Heart left ventricle (tissue), 16 donors: ENCODE measurements around the gene ABCC1. TPM values are rescaled to one million over a fixed set of nuclear protein-coding genes. Genes with fewer than 3 reads are reported as not detected.

ENCODE experiments used
- ATAC-seq, 4 donors: fragments of 200-7000 bp; cut with Tn5 transposase; one replicate each; pipeline ENCODE4 v1.9.1; 2020 to 2022; ENCODE audit warnings: moderate library complexity in 4 of 4, mild to moderate bottlenecking in 3 of 4, moderate number of reproducible peaks in 1 of 4
- DNase-seq, 5 donors: peaks; one replicate each; pipeline ENCODE4 v3.0.0-alpha.2; 2020
- H3K27ac ChIP-seq, 12 donors: fragments of 200-600 bp; sonication (generic) in 4 of 12; one replicate each; pipeline versions ENCODE4 v1.5.0 to v1.8.0; 2016 to 2022; ENCODE audit warnings: mild to moderate bottlenecking in 2 of 12
- H3K27me3 ChIP-seq, 9 donors: fragments of 200-600 bp; sonication (generic) in 2 of 9; one replicate each; pipeline versions ENCODE4 v1.5.1 to v1.8.0; 2016 to 2022; ENCODE audit warnings: mild to moderate bottlenecking in 3 of 9
- H3K36me3 ChIP-seq, 9 donors: fragments of 200-600 bp; sonication (generic) in 2 of 9; one replicate each; pipeline versions ENCODE4 v1.5.0 to v1.8.0; 2018 to 2022; ENCODE audit warnings: mild to moderate bottlenecking in 2 of 9
- H3K4me1 ChIP-seq, 12 donors: fragments of 200-600 bp; sonication (generic) in 4 of 12; one replicate each; pipeline versions ENCODE4 v1.5.0 to v1.8.0; 2016 to 2022; ENCODE audit warnings: mild to moderate bottlenecking in 3 of 12
- H3K4me3 ChIP-seq, 12 donors: fragments of 200-600 bp; sonication (generic) in 4 of 12; one replicate each; pipeline versions ENCODE4 v1.5.0 to v1.8.0; 2017 to 2022; ENCODE audit warnings: mild to moderate bottlenecking in 9 of 12, moderate library complexity in 4 of 12
- H3K9me3 ChIP-seq, 12 donors: fragments of 200-600 bp; sonication (generic) in 4 of 12; one replicate each; pipeline versions ENCODE4 v1.5.0 to v1.8.0; 2016 to 2022; ENCODE audit warnings: mild to moderate bottlenecking in 1 of 12
- POLR2A ChIP-seq, 2 donors: fragments of 450-650 bp; IDR thresholded peaks; one replicate each; pipeline ENCODE4 v1.6.1; 2017; ENCODE audit warnings: antibody characterized with exemption in 2 of 2, mild to moderate bottlenecking in 2 of 2, moderate library complexity in 2 of 2
- whole genome bisulfite sequencing, 4 donors: extraction: QIAGEN DNeasy Blood & Tissue Kit in 2 of 4; methylation state at CpG; one replicate each; pipeline versions ENCODE4 v1.1.5 to v1.1.7; 2013 to 2018; 5-methylcytosine and 5-hydroxymethylcytosine counted together
- intact Hi-C, 10 donors: fragments of 100-400 bp; cut with DNase I; formaldehyde crosslinking; loops; one replicate each; pipeline versions ENCODE4 v1.11.1 to v1.14.2; 2022
- polyA plus RNA-seq, 2 donors: library from polyadenylated mRNA; stranded (reverse); fragments of 200-250 nt; gene quantifications; one replicate each; pipeline ENCODE4 v1.2.3, GENCODE V29; 2013
- total RNA-seq, 9 donors: library from RNA; depleted of rRNA in 2 of 9; stranded (reverse); fragments of >200 nt in 2 of 9; fragmentation: NEBNext Ultra II Directional in 3 of 9; extraction: Animal tissue kit (Norgen Biotek cat#: 25700) in 3 of 9; gene quantifications; one replicate each; pipeline versions ENCODE4 v1.1.0 to v1.2.4, GENCODE V29; 2016 to 2023
- TF ChIP-seq, protein P1 (sequence below), 12 donors: fragments of 200-600 bp; sonication (generic) in 4 of 12; IDR thresholded peaks; one replicate each; pipeline versions ENCODE4 v1.5.0 to v1.8.0; 2018 to 2022; ENCODE audit warnings: antibody characterized with exemption in 12 of 12, mild to moderate bottlenecking in 5 of 12
- donor health status: ischemic (EF 13 %, LVEDD 7.1; RV severe dilation, severe dysfunction).
- donor health status: healthy with polysubstance abuse.
- donor health status: DM: no; HTN: yes; CAD: no.
- donor health status: DM: no; HTN: no; CAD: no.
- donor health status: ischemic (EF 25% LVEDD 6.9; RV normal size, moderate dysfunction).
- donor health status: ischemic (EF 25% LVEDD 5.7; RV mildly dilated, moderate dysfunction).
- donor health status: healthy.
- donor health status: DM: yes; HTN: yes; CAD: no.
- donor health status: ischemic (EF 35%, LVEDD 5.7; RV mildly dilated, moderate dysfunction).
- donor health status: nonischemic (EF 11% LVEDD 7.7; RV severe dilation, severe dysfunction).
- donor health status: DM: yes; HTN: yes; CAD: no.
- donor health status: PGD.
- donor health status: ischemic (EF 29% LVEDD 5.4; RV normal size, mild dysfunction).
- donor health status: nonischemic (EF 23%, LVEDD 6.1; RV moderate dilation, normal function).

The ABCC1 gene
- total and polyA plus RNA-seq, 11 donors, result 8.1 to 28.0 (median 22.4) TPM

DNA sequence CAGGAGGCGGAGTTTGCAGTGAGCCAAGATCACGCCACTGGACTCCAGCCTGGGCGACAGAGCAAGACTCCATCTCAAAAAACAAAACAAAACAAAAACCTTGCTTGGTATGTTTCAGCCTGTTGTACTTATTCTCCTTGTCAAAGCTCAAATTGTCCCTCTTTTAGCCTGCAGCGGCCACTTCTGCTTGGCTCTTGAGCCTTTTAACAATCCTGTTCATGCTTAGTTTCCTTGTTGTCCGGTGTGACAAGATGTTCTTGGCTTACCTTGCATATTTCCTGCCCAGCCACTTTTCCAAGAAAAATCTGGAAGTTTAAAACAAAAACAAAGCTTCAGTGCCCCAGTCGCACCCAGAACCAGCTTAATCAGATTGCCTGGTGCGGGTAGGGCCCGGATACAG, 81.0 kb downstream of the ABCC1 start:
- H3K27ac ChIP-seq, result peak overlapping the region in 2 of 12 donors; percentile 15 to 27
- no peaks in the 10 kb centered on the region for H3K9me3 ChIP-seq
- no peaks in the 10 kb centered on the region for H3K27me3 ChIP-seq
- peaks cover 0 to 51% (median 17%) of the 10 kb centered on the region in 12 donors for H3K4me1 ChIP-seq
- DNase-seq (no peak), ATAC-seq (no peak)
- intact Hi-C loops, result loop anchor here in 1 of 10 donors (10.0 kb wide), 1 partner anchor 94 kb away; no protein-coding TSS in a partner anchor
- TF ChIP-seq, protein P1, sequence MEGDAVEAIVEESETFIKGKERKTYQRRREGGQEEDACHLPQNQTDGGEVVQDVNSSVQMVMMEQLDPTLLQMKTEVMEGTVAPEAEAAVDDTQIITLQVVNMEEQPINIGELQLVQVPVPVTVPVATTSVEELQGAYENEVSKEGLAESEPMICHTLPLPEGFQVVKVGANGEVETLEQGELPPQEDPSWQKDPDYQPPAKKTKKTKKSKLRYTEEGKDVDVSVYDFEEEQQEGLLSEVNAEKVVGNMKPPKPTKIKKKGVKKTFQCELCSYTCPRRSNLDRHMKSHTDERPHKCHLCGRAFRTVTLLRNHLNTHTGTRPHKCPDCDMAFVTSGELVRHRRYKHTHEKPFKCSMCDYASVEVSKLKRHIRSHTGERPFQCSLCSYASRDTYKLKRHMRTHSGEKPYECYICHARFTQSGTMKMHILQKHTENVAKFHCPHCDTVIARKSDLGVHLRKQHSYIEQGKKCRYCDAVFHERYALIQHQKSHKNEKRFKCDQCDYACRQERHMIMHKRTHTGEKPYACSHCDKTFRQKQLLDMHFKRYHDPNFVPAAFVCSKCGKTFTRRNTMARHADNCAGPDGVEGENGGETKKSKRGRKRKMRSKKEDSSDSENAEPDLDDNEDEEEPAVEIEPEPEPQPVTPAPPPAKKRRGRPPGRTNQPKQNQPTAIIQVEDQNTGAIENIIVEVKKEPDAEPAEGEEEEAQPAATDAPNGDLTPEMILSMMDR (IDR thresholded peaks at IDR 0.05), result no peak
- no peak for TF ChIP-seq POLR2A (IDR thresholded peaks at IDR 0.05)
- peaks cover 0 to 27% (median 9%) of the 10 kb centered on the region in 9 donors for H3K36me3 ChIP-seq
- 79 to 86% (median 82%) methylated on average over 8 of the region's 8 CpGs for WGBS, 4 donors
- no peak overlapping the region for H3K4me3 ChIP-seq

- Histone ChIP-seq H3K9me3 (no peaks in the 10 kb centered on the region), H3K27me3 (no peaks in the 10 kb centered on the region), H3K4me1 (peaks cover 0 to 43% (median 14%) of the 10 kb centered on the region in 12 donors), H3K27ac (no peak overlapping the region), H3K36me3 (peaks cover 0 to 36% (median 18%) of the 10 kb centered on the region in 9 donors), H3K4me3 (no peak overlapping the region)
- intact Hi-C loops, result loop anchor here in 1 of 10 donors (10.0 kb wide), 1 partner anchor 93 kb away; no protein-coding TSS in a partner anchor
- TF ChIP-seq POLR2A (IDR thresholded peaks at IDR 0.05), result no peak
- TF ChIP-seq, protein P1 (IDR thresholded peaks at IDR 0.05), result no peak
- WGBS, 4 donors, result 93 to 99% (median 96%) methylated on average over 6 of the region's 6 CpGs
- DNase-seq, result no peak
- ATAC-seq, result no peak
Observed at GRCh38 chr16:16031401-16031800, 82.0 kb downstream of the ABCC1 start.

DNA sequence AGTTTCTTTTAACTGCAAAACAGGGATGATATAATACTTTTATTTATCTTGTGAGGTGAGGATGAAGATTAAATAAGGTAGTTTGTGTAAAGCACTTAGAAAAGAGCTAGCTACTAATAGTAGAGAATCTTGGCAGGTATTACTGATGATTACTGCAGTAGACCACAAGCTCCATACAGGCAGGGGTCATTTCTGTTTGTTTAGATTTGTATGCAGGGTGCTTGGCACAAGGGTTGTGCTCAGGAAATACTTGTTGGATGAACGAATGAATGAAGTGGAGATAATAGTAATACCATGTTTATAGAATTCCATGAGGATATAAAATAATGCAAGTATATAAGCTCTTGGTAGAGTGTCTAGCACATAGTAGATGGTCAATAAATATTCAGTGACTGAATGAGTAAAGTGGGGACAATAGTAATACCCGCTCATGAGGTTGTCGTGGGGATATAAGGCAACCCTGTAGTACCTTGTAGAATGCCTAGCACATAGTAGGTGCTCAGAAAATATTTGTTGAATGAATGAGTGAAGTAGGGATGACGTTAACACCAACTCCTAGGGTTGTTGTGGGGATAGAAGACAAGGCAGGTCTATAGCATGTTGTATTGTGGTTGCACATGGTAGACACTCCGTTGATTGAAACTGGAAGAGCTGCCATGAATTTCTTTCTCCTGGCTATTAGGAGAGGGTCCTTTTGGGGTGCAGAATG, 83.0 kb downstream of the ABCC1 start:
- Histone ChIP-seq H3K27ac (no peak overlapping the region), H3K36me3 (peaks cover 0 to 47% (median 28%) of the 10 kb centered on the region in 9 donors), H3K4me3 (no peak overlapping the region), H3K27me3 (no peaks in the 10 kb centered on the region), H3K9me3 (no peaks in the 10 kb centered on the region), H3K4me1 (peaks cover 0 to 43% (median 13%) of the 10 kb centered on the region in 12 donors)
- intact Hi-C loops, result loop anchor here in 1 of 10 donors (10.0 kb wide), 1 partner anchor 92 kb away; no protein-coding TSS in a partner anchor
- DNase-seq, result no peak
- WGBS, 4 donors, result 88 to 95% (median 91%) methylated on average over 5 of the region's 5 CpGs
- TF ChIP-seq POLR2A (IDR thresholded peaks at IDR 0.05), result no peak
- TF ChIP-seq, protein P1 (IDR thresholded peaks at IDR 0.05), result no peak
- ATAC-seq, result no peak

DNA sequence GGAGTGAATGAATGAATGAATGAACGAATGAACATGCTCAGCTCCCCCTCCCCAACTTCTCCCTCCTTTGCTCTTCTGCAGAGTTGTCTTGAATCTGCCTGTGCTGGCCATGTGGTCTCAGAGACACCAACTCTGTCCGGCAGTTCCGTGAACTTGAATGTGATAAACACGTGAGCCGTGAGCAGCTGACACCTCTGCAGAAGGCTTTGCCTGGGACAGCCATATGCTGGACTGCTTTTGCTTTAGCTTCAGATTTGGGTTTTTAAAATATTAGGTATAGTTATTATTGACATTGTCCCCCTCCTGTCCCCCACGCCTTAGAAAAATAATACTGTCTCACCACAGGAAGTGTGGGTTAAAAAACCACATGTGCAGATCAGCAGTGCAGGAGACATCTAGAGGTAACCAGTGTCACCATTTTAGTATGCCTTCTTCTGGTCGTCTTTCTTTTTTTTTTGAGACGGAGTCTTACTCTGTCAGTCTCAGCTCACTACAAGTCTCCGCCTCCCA, 83.8 kb downstream of the ABCC1 start:
- 62 to 70% (median 67%) methylated on average over 9 of the region's 9 CpGs for WGBS, 4 donors

More for the DNA sequence above, 83.8 kb downstream of the ABCC1 start:
- Histone ChIP-seq H3K27me3 (no peaks in the 10 kb centered on the region), H3K4me1 (peaks cover 0 to 34% (median 11%) of the 10 kb centered on the region in 12 donors), H3K36me3 (peaks cover 0 to 55% (median 37%) of the 10 kb centered on the region in 9 donors), H3K9me3 (no peaks in the 10 kb centered on the region), H3K4me3 (no peak overlapping the region), H3K27ac (peak overlapping the region in 1 of 12 donors; percentile 20)
- ATAC-seq, result peak in 1 of 4 donors; percentile 64
- no peak for DNase-seq
- intact Hi-C loops, result loop anchor here in 1 of 10 donors (10.0 kb wide), 1 partner anchor 92 kb away; no protein-coding TSS in a partner anchor
- TF ChIP-seq, protein P1 (IDR thresholded peaks at IDR 0.05), result no peak
- no peak for TF ChIP-seq POLR2A (IDR thresholded peaks at IDR 0.05)
